Measurements from ENCODE around the gene TOP2A. TPM values are rescaled to one million over a fixed set of nuclear protein-coding genes. Genes with fewer than 3 reads are reported as not detected.

TOP2A gene
- total and polyA plus RNA-seq, 9 of the 15 experiments (the other 6 are each of a cell fraction or from before 2014, with no cell fraction given): 133 to 347 (median 259) TPM

GRCh38 chr17:40417258-40417608 lies 463 bp downstream of the TOP2A start (continued):
- TF ChIP-seq, protein P1, sequence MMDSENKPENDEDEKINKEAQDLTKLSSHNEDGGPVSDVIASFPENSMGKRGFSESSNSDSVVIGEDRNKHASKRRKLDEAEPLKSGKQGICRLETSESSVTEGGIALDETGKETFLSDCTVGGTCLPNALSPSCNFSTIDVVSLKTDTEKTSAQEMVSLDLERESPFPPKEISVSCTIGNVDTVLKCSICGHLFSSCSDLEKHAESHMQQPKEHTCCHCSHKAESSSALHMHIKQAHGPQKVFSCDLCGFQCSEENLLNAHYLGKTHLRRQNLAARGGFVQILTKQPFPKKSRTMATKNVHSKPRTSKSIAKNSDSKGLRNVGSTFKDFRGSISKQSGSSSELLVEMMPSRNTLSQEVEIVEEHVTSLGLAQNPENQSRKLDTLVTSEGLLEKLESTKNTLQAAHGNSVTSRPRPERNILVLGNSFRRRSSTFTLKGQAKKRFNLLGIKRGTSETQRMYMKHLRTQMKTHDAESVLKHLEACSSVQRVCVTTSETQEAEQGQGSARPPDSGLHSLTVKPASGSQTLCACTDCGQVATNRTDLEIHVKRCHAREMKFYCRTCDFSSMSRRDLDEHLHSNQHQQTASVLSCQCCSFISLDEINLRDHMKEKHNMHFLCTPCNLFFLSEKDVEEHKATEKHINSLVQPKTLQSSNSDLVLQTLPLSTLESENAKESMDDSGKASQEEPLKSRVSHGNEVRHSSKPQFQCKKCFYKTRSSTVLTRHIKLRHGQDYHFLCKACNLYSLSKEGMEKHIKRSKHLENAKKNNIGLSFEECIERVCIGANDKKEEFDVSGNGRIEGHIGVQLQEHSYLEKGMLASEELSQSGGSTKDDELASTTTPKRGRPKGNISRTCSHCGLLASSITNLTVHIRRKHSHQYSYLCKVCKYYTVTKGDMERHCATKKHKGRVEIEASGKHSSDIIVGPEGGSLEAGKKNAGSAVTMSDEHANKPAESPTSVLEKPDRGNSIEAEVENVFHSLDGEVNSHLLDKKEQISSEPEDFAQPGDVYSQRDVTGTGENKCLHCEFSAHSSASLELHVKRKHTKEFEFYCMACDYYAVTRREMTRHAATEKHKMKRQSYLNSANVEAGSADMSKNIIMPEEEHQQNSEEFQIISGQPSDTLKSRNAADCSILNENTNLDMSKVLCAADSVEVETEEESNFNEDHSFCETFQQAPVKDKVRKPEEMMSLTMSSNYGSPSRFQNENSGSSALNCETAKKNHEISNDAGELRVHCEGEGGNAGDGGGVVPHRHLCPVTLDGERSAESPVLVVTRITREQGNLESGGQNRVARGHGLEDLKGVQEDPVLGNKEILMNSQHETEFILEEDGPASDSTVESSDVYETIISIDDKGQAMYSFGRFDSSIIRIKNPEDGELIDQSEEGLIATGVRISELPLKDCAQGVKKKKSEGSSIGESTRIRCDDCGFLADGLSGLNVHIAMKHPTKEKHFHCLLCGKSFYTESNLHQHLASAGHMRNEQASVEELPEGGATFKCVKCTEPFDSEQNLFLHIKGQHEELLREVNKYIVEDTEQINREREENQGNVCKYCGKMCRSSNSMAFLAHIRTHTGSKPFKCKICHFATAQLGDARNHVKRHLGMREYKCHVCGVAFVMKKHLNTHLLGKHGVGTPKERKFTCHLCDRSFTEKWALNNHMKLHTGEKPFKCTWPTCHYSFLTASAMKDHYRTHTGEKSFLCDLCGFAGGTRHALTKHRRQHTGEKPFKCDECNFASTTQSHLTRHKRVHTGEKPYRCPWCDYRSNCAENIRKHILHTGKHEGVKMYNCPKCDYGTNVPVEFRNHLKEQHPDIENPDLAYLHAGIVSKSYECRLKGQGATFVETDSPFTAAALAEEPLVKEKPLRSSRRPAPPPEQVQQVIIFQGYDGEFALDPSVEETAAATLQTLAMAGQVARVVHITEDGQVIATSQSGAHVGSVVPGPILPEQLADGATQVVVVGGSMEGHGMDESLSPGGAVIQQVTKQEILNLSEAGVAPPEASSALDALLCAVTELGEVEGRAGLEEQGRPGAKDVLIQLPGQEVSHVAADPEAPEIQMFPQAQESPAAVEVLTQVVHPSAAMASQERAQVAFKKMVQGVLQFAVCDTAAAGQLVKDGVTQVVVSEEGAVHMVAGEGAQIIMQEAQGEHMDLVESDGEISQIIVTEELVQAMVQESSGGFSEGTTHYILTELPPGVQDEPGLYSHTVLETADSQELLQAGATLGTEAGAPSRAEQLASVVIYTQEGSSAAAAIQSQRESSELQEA (IDR thresholded peaks at IDR 0.05; ENCODE audit: low read depth): no peak
- TF ChIP-seq E2F1 (CRISPR knock-in tag; IDR thresholded peaks at IDR 0.05) (no peak), FIP1L1 (IDR thresholded peaks at IDR 0.05; ENCODE audit: low read depth, low read length, poor library complexity, severe bottlenecking) (no peak), TEAD1 (CRISPR knock-in tag; IDR thresholded peaks at IDR 0.05) (no peak), HMGXB4 (CRISPR knock-in tag; IDR thresholded peaks at IDR 0.05) (0 out of 2 replicates have a peak, but pooled peaks have one; percentile 76), NELFE (IDR thresholded peaks at IDR 0.05; ENCODE audit: insufficient read depth, insufficient read length) (no peak), MNT (conservative IDR thresholded peaks at IDR 0.05) (peak in 1 of 2 experiments; percentile 9; a peak in 1 of 4 replicates), RBM39 (optimal IDR thresholded peaks at IDR 0.05; ENCODE audit: low read depth, low read length) (peak; percentile 21), DNMT1 (IDR thresholded peaks at IDR 0.05) (no peak)
- TF ChIP-seq, protein P2, sequence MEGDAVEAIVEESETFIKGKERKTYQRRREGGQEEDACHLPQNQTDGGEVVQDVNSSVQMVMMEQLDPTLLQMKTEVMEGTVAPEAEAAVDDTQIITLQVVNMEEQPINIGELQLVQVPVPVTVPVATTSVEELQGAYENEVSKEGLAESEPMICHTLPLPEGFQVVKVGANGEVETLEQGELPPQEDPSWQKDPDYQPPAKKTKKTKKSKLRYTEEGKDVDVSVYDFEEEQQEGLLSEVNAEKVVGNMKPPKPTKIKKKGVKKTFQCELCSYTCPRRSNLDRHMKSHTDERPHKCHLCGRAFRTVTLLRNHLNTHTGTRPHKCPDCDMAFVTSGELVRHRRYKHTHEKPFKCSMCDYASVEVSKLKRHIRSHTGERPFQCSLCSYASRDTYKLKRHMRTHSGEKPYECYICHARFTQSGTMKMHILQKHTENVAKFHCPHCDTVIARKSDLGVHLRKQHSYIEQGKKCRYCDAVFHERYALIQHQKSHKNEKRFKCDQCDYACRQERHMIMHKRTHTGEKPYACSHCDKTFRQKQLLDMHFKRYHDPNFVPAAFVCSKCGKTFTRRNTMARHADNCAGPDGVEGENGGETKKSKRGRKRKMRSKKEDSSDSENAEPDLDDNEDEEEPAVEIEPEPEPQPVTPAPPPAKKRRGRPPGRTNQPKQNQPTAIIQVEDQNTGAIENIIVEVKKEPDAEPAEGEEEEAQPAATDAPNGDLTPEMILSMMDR (IDR thresholded peaks at IDR 0.05 in 2 of 3, conservative IDR thresholded peaks at IDR 0.05 in 1 of 3; ENCODE audit: insufficient read depth in 2 of 3, low read depth in 1 of 3, low read length in 3 of 3): peak; percentile 19 to 41 (median 27); a peak in 4 of 6 replicates
